ENCODE measurements around the gene SEPTIN12. TPM values are rescaled to one million over a fixed set of nuclear protein-coding genes. Genes with fewer than 3 reads are reported as not detected.

SEPTIN12 gene
- total RNA-seq, 1 donor from 2014 or later, result not detected

DNA sequence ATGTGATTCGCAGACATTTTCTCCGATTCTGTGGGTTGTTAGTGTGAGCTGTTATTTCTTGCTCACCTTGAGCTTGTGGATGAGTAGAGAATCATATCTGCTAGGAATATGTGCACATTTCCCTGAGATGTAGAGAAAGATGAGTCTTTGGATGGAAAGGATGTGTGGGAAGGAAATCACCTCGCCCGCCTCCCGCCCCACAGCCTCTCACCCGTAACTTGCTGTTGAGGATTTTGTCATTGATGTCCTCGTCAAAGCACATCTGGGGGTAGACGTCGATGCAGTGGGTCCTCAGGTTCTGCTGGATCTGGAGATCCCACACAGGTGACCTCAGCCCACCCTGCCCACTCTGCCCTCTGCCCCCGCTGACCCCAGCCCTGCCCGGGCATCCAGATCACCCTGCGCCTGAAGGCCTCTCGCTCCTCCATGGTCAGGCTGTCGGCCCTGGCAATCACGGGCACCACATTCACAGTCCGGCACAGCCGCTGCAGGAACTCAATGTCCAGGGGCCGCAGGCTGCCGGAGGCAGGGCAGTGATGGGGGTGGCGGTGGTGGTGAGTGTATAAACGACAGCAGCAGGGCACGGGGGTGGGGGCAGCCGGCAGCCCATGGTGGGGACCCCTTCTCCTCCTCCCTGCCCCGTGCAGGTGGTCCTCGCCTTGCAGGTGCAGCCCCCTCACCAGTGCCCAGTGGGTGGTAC is 4.7 kb downstream of the SEPTIN12 start:
- no peak overlapping the region for H3K27ac Mint-ChIP-seq
- no peak for DNase-seq (ENCODE audit: low spot score, unreplicated experiment)
- no peaks in the 10 kb centered on the region for H3K27me3 Mint-ChIP-seq
- H3K9me3 Mint-ChIP-seq (ENCODE audit: low read depth), result no peaks in the 10 kb centered on the region
- TF ChIP-seq, protein P1, sequence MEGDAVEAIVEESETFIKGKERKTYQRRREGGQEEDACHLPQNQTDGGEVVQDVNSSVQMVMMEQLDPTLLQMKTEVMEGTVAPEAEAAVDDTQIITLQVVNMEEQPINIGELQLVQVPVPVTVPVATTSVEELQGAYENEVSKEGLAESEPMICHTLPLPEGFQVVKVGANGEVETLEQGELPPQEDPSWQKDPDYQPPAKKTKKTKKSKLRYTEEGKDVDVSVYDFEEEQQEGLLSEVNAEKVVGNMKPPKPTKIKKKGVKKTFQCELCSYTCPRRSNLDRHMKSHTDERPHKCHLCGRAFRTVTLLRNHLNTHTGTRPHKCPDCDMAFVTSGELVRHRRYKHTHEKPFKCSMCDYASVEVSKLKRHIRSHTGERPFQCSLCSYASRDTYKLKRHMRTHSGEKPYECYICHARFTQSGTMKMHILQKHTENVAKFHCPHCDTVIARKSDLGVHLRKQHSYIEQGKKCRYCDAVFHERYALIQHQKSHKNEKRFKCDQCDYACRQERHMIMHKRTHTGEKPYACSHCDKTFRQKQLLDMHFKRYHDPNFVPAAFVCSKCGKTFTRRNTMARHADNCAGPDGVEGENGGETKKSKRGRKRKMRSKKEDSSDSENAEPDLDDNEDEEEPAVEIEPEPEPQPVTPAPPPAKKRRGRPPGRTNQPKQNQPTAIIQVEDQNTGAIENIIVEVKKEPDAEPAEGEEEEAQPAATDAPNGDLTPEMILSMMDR (IDR thresholded peaks at IDR 0.05; ENCODE audit: unreplicated experiment), result no peak
- H3K4me3 Mint-ChIP-seq (ENCODE audit: low read depth), result no peak overlapping the region
- no peaks in the 10 kb centered on the region for H3K36me3 Mint-ChIP-seq (ENCODE audit: insufficient read depth)
- H3K4me1 Mint-ChIP-seq (ENCODE audit: low read depth), result peaks cover 8% of the 10 kb centered on the region

DNA sequence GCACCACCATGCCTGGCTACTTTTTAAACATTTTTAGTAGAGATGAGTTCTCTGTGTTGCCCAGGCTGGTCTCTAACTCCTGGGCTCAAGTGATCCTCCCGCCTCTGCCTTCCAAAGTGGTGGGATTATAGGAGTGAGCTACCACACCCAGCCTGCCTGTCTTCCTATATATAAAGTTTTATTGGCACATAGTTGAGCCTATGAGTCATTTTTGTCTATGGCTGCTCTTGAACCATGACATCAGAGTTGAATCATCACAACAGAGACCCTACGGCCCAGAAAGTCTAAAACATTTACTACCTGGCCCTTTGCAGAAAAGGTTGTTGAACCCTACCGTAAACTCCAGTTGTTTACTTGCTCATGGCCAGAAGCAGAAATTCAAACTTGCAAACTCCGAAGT is 7.9 kb downstream of the SEPTIN12 start:
- DNase-seq (ENCODE audit: low spot score, unreplicated experiment), result no peak
- H3K9me3 Mint-ChIP-seq (ENCODE audit: low read depth), result no peaks in the 10 kb centered on the region
- H3K27me3 Mint-ChIP-seq, result no peaks in the 10 kb centered on the region
- no peak overlapping the region for H3K27ac Mint-ChIP-seq
- TF ChIP-seq, protein P1 (IDR thresholded peaks at IDR 0.05; ENCODE audit: unreplicated experiment), result no peak
- H3K36me3 Mint-ChIP-seq (ENCODE audit: insufficient read depth), result no peaks in the 10 kb centered on the region
- H3K4me3 Mint-ChIP-seq (ENCODE audit: low read depth), result no peak overlapping the region
- H3K4me1 Mint-ChIP-seq (ENCODE audit: low read depth), result no peaks in the 10 kb centered on the region

DNA sequence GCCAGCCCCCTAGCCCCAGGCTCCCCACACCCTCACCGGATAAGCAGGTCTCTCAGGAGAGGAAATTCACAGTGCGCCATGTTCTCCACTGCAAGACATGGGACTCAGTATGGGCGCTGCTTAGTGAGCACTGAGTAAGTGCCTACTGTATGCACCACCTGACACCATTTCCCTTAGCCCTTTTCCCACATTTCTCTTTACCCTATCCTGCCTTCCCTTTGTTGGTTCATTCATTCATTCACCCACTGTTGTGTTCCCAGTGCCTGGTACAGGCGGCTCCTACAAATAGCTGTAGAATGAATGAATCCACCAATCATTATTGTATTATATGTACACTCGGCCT is 10.1 kb downstream of the SEPTIN12 start:
- Mint-ChIP-seq H3K36me3 (ENCODE audit: insufficient read depth) (no peaks in the 10 kb centered on the region), H3K4me1 (ENCODE audit: low read depth) (peaks cover 2% of the 10 kb centered on the region), H3K4me3 (ENCODE audit: low read depth) (no peak overlapping the region), H3K9me3 (ENCODE audit: low read depth) (no peaks in the 10 kb centered on the region), H3K27ac (no peak overlapping the region), H3K27me3 (no peaks in the 10 kb centered on the region)
- TF ChIP-seq, protein P1 (IDR thresholded peaks at IDR 0.05; ENCODE audit: unreplicated experiment), result no peak
- no peak for DNase-seq (ENCODE audit: low spot score, unreplicated experiment)

DNA sequence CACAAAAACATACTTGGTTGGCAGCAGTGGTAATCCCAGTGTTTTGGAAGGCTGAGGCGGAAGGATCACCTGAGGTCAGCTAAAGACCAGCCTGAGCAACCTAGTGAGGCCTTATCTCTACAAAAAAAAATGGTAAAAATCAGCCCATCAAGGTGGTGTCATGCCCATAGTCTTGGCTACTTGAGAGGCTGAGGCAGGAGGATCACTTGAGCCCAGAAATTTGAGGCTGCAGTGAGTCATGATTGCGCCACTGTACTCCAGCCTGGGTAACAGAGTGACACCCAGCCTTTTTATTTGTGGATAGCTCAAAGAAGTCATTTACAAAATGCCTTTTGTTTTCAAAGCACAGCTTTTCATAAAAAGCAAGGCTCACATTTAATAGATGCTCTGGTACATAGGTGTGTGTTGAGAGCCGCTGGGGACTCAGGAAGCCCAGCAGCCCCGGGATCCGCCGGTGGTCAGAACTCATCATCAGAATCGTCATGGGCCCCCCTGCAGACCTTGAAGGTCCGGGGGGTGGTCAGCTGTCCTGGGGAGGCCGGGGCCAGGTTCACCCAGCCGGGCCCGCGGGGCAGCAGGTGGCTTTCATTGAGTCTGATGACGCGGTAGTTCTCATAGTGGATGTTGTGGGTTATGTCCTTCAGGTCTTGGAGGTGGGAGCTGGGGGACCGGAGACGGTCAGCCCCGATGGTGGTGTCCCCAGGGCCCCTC is 10.7 kb downstream of the SEPTIN12 start:
- DNase-seq (ENCODE audit: low spot score, unreplicated experiment), result no peak
- no peaks in the 10 kb centered on the region for H3K27me3 Mint-ChIP-seq
- no peak overlapping the region for H3K4me3 Mint-ChIP-seq (ENCODE audit: low read depth)
- TF ChIP-seq, protein P1 (IDR thresholded peaks at IDR 0.05; ENCODE audit: unreplicated experiment), result no peak
- H3K36me3 Mint-ChIP-seq (ENCODE audit: insufficient read depth), result no peaks in the 10 kb centered on the region
- H3K4me1 Mint-ChIP-seq (ENCODE audit: low read depth), result peaks cover 2% of the 10 kb centered on the region
- H3K27ac Mint-ChIP-seq, result no peak overlapping the region
- no peaks in the 10 kb centered on the region for H3K9me3 Mint-ChIP-seq (ENCODE audit: low read depth)

DNA sequence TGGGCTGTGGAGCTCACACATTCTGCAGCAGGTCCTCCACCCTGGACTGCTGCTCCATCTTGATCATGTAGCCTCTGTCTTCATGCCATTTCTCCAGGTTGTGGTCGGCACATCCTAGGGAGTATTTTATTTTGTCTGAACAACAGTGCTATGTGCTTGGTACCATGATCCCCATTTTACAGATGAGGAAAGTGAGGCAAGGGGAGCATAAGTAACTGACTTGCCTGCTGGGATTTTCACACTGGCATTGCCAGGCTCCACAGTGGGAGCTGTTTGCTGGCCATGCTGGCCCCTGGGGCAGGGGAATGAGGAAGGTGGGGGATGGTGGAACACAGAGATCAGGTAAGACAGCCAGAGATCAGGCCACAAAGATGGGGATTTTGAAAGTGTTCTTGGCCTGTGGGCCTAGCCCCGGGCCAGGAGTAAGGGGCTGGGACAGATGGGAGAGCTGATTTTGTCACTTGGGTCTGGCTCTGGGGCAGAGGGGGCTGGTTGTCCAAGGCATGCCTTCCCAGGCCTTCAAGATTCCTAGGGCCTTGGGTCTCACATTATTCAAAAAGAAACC is 11.9 kb downstream of the SEPTIN12 start:
- TF ChIP-seq, protein P1 (IDR thresholded peaks at IDR 0.05; ENCODE audit: unreplicated experiment), result no peak
- DNase-seq (ENCODE audit: low spot score, unreplicated experiment), result no peak
- Mint-ChIP-seq H3K4me3 (ENCODE audit: low read depth) (no peak overlapping the region), H3K4me1 (ENCODE audit: low read depth) (peaks cover 2% of the 10 kb centered on the region), H3K36me3 (ENCODE audit: insufficient read depth) (no peaks in the 10 kb centered on the region), H3K9me3 (ENCODE audit: low read depth) (no peaks in the 10 kb centered on the region), H3K27ac (no peak overlapping the region), H3K27me3 (no peaks in the 10 kb centered on the region)
